ENCODE results near the gene ZMYM1.

GRCh38 chr1:35029761-35030160, 49.4 kb upstream of the ZMYM1 start:
- TF ChIP-seq CHD1 (IDR thresholded peaks at IDR 0.05; ENCODE audit: low read depth, low read length), result no peak
- no peak for TF ChIP-seq JUN (IDR thresholded peaks at IDR 0.05; ENCODE audit: low read depth, low read length)
- TF ChIP-seq CREB1 (IDR thresholded peaks at IDR 0.05), result no peak
